Measurements from ENCODE around the gene DBX1. TPM values are rescaled to one million over a fixed set of nuclear protein-coding genes. Genes with fewer than 3 reads are reported as not detected.

The DBX1 gene
- total and polyA plus RNA-seq, 4 donors: not detected

GRCh38 chr11:20197881-20198280 lies 37.6 kb upstream of the DBX1 start:
- no peak for DNase-seq
- no peaks in the 10 kb centered on the region for H3K27me3 ChIP-seq (ENCODE audit: control insufficient read depth in 1 of 2, insufficient read depth in 2 of 2, low read length in 1 of 2)
- no peaks in the 10 kb centered on the region for H3K36me3 ChIP-seq (ENCODE audit: control insufficient read depth in 1 of 2, insufficient read depth in 2 of 2, low read length in 1 of 2)
- intact Hi-C loops (cut with DNase I): no loop called here
- 34 to 54% methylated on average over 2 of the region's 2 CpGs for WGBS, 2 donors
- no peak overlapping the region for H3K4me3 ChIP-seq (ENCODE audit: low read length in 2 of 2)
- H3K27ac ChIP-seq (ENCODE audit: low read depth in 1 of 2, low read length in 2 of 2): no peak overlapping the region
- no peak for ATAC-seq (ENCODE audit: low FRiP score)
- no peaks in the 10 kb centered on the region for H3K9me3 ChIP-seq (ENCODE audit: control insufficient read depth, low read length)
- no peaks in the 10 kb centered on the region for H3K4me1 ChIP-seq (ENCODE audit: control insufficient read depth in 1 of 2, insufficient read depth in 2 of 2, low read length in 2 of 2)

DNA sequence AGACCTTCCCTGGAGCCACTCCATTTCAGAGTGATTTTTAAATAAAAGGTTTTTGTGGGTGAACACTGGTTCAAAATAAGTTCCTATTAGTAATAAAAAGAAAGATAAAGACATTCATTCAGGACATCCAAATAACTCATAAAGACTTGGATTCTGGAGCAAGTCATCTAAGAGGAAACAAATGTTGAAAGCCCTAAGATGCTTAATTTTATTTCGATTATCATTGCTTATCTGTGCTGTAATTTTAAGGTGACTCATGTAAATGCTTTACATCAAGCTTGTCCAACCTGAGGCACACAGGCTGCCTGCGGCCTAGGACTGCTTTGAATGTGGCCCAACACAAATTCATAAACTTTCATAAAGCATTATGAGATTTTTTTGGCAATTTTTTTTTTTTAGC lies 34.2 kb upstream of the DBX1 start:
- Histone ChIP-seq H3K36me3 (ENCODE audit: control insufficient read depth in 1 of 2, insufficient read depth in 2 of 2, low read length in 1 of 2) (no peaks in the 10 kb centered on the region), H3K9me3 (ENCODE audit: control insufficient read depth, low read length) (no peaks in the 10 kb centered on the region), H3K4me3 (ENCODE audit: low read length in 2 of 2) (no peak overlapping the region), H3K27me3 (ENCODE audit: control insufficient read depth in 1 of 2, insufficient read depth in 2 of 2, low read length in 1 of 2) (no peaks in the 10 kb centered on the region), H3K27ac (ENCODE audit: low read depth in 1 of 2, low read length in 2 of 2) (no peak overlapping the region), H3K4me1 (ENCODE audit: control insufficient read depth in 1 of 2, insufficient read depth in 2 of 2, low read length in 2 of 2) (no peaks in the 10 kb centered on the region)
- WGBS, 2 donors: 87 to 90% methylated on average over 2 of the region's 2 CpGs
- DNase-seq: no peak
- intact Hi-C loops (cut with DNase I): no loop called here
- ATAC-seq (ENCODE audit: low FRiP score): no peak

- Histone ChIP-seq H3K4me3 (ENCODE audit: low read length in 2 of 2) (no peak overlapping the region), H3K9me3 (ENCODE audit: control insufficient read depth, low read length) (no peaks in the 10 kb centered on the region), H3K27ac (ENCODE audit: low read depth in 1 of 2, low read length in 2 of 2) (no peak overlapping the region), H3K27me3 (ENCODE audit: control insufficient read depth in 1 of 2, insufficient read depth in 2 of 2, low read length in 1 of 2) (no peaks in the 10 kb centered on the region), H3K4me1 (ENCODE audit: control insufficient read depth in 1 of 2, insufficient read depth in 2 of 2, low read length in 2 of 2) (no peaks in the 10 kb centered on the region), H3K36me3 (ENCODE audit: control insufficient read depth in 1 of 2, insufficient read depth in 2 of 2, low read length in 1 of 2) (no peaks in the 10 kb centered on the region)
- no peak for ATAC-seq (ENCODE audit: low FRiP score)
- intact Hi-C loops (cut with DNase I): no loop called here
- 83 to 88% methylated on average over 3 of the region's 3 CpGs for WGBS, 2 donors
- DNase-seq: no peak
Observed at GRCh38 chr11:20193307-20193706, 33.0 kb upstream of the DBX1 start.

GRCh38 chr11:20192641-20193040 lies 32.4 kb upstream of the DBX1 start:
- intact Hi-C loops (cut with DNase I): no loop called here
- Histone ChIP-seq H3K27ac (ENCODE audit: low read depth in 1 of 2, low read length in 2 of 2) (no peak overlapping the region), H3K27me3 (ENCODE audit: control insufficient read depth in 1 of 2, insufficient read depth in 2 of 2, low read length in 1 of 2) (no peaks in the 10 kb centered on the region), H3K4me3 (ENCODE audit: low read length in 2 of 2) (no peak overlapping the region), H3K9me3 (ENCODE audit: control insufficient read depth, low read length) (no peaks in the 10 kb centered on the region), H3K36me3 (ENCODE audit: control insufficient read depth in 1 of 2, insufficient read depth in 2 of 2, low read length in 1 of 2) (no peaks in the 10 kb centered on the region), H3K4me1 (ENCODE audit: control insufficient read depth in 1 of 2, insufficient read depth in 2 of 2, low read length in 2 of 2) (no peaks in the 10 kb centered on the region)
- no peak for DNase-seq
- no peak for ATAC-seq (ENCODE audit: low FRiP score)

DNA sequence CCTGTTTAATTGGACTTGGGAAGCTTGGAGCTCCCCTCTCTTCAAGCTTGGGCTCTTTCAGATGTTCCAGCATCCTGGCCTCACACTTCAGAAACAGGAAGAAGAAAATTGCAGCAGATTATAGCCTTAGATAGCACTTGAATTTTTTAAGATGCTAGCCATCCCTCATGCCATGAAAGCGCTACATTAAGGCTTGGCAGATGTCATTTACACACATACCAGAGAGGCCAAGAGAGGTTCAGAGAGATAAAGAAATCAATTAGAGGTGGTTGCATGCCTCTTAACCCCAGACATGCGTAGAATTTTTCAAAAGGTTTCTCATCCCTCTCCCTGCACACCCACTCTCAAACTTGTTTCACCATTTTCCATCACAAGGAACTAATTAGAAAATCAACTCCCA lies 31.9 kb upstream of the DBX1 start:
- Histone ChIP-seq H3K4me1 (ENCODE audit: control insufficient read depth in 1 of 2, insufficient read depth in 2 of 2, low read length in 2 of 2) (no peaks in the 10 kb centered on the region), H3K36me3 (ENCODE audit: control insufficient read depth in 1 of 2, insufficient read depth in 2 of 2, low read length in 1 of 2) (no peaks in the 10 kb centered on the region), H3K9me3 (ENCODE audit: control insufficient read depth, low read length) (no peaks in the 10 kb centered on the region), H3K27me3 (ENCODE audit: control insufficient read depth in 1 of 2, insufficient read depth in 2 of 2, low read length in 1 of 2) (no peaks in the 10 kb centered on the region), H3K4me3 (ENCODE audit: low read length in 2 of 2) (no peak overlapping the region), H3K27ac (ENCODE audit: low read depth in 1 of 2, low read length in 2 of 2) (no peak overlapping the region)
- DNase-seq (no peak), ATAC-seq (ENCODE audit: low FRiP score) (no peak)
- 90 to 95% methylated on average over 2 of the region's 2 CpGs for WGBS, 2 donors
- intact Hi-C loops (cut with DNase I): no loop called here

GRCh38 chr11:20178976-20179375 lies 18.7 kb upstream of the DBX1 start:
- DNase-seq (no peak), ATAC-seq (ENCODE audit: low FRiP score) (no peak)
- H3K4me3 ChIP-seq (ENCODE audit: low read length in 2 of 2): no peak overlapping the region
- H3K9me3 ChIP-seq (ENCODE audit: control insufficient read depth, low read length): peaks cover 8% of the 10 kb centered on the region
- no peaks in the 10 kb centered on the region for H3K4me1 ChIP-seq (ENCODE audit: control insufficient read depth in 1 of 2, insufficient read depth in 2 of 2, low read length in 2 of 2)
- intact Hi-C loops (cut with DNase I): no loop called here
- no peaks in the 10 kb centered on the region for H3K27me3 ChIP-seq (ENCODE audit: control insufficient read depth in 1 of 2, insufficient read depth in 2 of 2, low read length in 1 of 2)
- WGBS, 2 donors: 91 to 96% methylated on average over 2 of the region's 2 CpGs
- H3K27ac ChIP-seq (ENCODE audit: low read depth in 1 of 2, low read length in 2 of 2): no peak overlapping the region
- H3K36me3 ChIP-seq (ENCODE audit: control insufficient read depth in 1 of 2, insufficient read depth in 2 of 2, low read length in 1 of 2): no peaks in the 10 kb centered on the region

DNA sequence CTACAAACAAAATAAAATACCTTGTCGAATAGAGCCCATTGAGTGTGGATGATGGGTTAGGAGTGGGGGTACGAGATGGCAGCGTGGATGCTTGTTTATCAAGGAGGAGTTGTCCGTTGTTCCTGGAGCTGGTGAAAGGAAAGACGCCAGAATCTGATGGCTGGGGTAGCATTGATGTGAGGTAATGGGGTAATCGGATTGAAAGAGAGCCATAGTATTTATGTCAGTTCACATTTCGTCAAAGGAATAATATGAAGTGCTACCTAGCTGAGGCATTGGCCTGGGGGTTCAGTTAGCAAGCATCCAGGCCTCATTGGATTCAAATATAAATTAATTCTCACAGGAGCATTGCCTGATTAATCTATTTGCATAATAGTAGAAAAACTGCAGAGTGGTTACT lies 16.9 kb upstream of the DBX1 start:
- WGBS, 2 donors: 69 to 79% methylated on average over 7 of the region's 7 CpGs
- DNase-seq (no peak), ATAC-seq (ENCODE audit: low FRiP score) (no peak)
- H3K36me3 ChIP-seq (ENCODE audit: control insufficient read depth in 1 of 2, insufficient read depth in 2 of 2, low read length in 1 of 2): no peaks in the 10 kb centered on the region
- no peak overlapping the region for H3K4me3 ChIP-seq (ENCODE audit: low read length in 2 of 2)
- intact Hi-C loops (cut with DNase I): no loop called here
- H3K9me3 ChIP-seq (ENCODE audit: control insufficient read depth, low read length): peaks cover 5% of the 10 kb centered on the region
- no peak overlapping the region for H3K27ac ChIP-seq (ENCODE audit: low read depth in 1 of 2, low read length in 2 of 2)
- no peaks in the 10 kb centered on the region for H3K4me1 ChIP-seq (ENCODE audit: control insufficient read depth in 1 of 2, insufficient read depth in 2 of 2, low read length in 2 of 2)
- H3K27me3 ChIP-seq (ENCODE audit: control insufficient read depth in 1 of 2, insufficient read depth in 2 of 2, low read length in 1 of 2): no peaks in the 10 kb centered on the region

- Histone ChIP-seq H3K9me3 (ENCODE audit: control insufficient read depth, low read length) (peaks cover 2% of the 10 kb centered on the region), H3K27ac (ENCODE audit: low read depth in 1 of 2, low read length in 2 of 2) (no peak overlapping the region), H3K36me3 (ENCODE audit: control insufficient read depth in 1 of 2, insufficient read depth in 2 of 2, low read length in 1 of 2) (no peaks in the 10 kb centered on the region), H3K4me3 (ENCODE audit: low read length in 2 of 2) (no peak overlapping the region), H3K27me3 (ENCODE audit: control insufficient read depth in 1 of 2, insufficient read depth in 2 of 2, low read length in 1 of 2) (peaks cover 0 to 5% of the 10 kb centered on the region in 2 donors), H3K4me1 (ENCODE audit: control insufficient read depth in 1 of 2, insufficient read depth in 2 of 2, low read length in 2 of 2) (no peaks in the 10 kb centered on the region)
- 76 to 80% methylated on average over 5 of the region's 5 CpGs for WGBS, 2 donors
- intact Hi-C loops (cut with DNase I): no loop called here
- ATAC-seq (ENCODE audit: low FRiP score) (no peak), DNase-seq (no peak)
Observed at GRCh38 chr11:20172721-20173447, 12.6 kb upstream of the DBX1 start.

DNA sequence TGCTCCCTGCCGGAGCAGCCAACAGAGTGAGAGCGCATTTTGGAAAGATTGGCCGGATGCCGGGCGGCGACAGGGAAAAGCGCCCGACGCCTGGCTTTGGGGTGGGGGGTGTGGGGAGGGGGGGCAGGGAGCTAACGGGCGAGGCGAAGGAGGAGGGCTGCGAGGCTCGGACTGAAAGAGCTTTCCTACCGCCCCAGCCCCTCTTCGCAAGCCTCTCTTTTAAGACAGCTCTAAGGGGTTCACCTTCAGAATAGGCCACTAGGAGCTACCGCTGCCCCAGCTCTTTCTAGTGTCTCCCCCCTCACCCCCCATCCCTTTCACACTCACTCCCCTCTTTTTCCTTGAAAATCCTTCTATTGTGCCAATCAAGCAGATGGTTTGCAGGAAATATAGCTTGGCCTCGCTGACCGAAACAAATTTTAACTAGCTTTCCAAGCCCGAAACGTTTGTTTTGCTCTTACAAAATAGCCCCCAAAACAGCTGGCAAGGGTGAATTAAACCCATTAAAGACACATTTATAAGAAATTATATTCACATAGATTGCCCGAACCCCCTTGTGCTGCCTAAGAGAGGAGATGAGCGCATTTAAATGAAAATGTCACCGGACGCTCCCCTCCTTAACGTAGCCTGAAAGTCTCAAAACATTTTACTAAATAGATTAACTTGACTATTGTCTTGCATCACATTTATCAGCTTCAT lies 3.7 kb upstream of the DBX1 start:
- ATAC-seq (ENCODE audit: low FRiP score): no peak
- peaks cover 4% of the 10 kb centered on the region for H3K9me3 ChIP-seq (ENCODE audit: control insufficient read depth, low read length)
- H3K4me3 ChIP-seq (ENCODE audit: low read length in 2 of 2): peak overlapping the region in 1 of 2 donors; percentile 15
- H3K4me1 ChIP-seq (ENCODE audit: control insufficient read depth in 1 of 2, insufficient read depth in 2 of 2, low read length in 2 of 2): no peaks in the 10 kb centered on the region
- H3K27ac ChIP-seq (ENCODE audit: low read depth in 1 of 2, low read length in 2 of 2): no peak overlapping the region
- 14 to 15% methylated on average over 20 to 26 of the region's 26 CpGs for WGBS, 2 donors
- DNase-seq: no peak
- peaks cover 0 to 5% of the 10 kb centered on the region in 2 donors for H3K27me3 ChIP-seq (ENCODE audit: control insufficient read depth in 1 of 2, insufficient read depth in 2 of 2, low read length in 1 of 2)
- intact Hi-C loops (cut with DNase I): no loop called here
- H3K36me3 ChIP-seq (ENCODE audit: control insufficient read depth in 1 of 2, insufficient read depth in 2 of 2, low read length in 1 of 2): no peaks in the 10 kb centered on the region

Data from aorta (tissue), 5 donors.